ENCODE measurements around the gene MTMR12. TPM values are rescaled to one million over a fixed set of nuclear protein-coding genes. Genes with fewer than 3 reads are reported as not detected.
A peak's percentile ranks its signal among the peaks of the same experiment; 100 is the strongest.

MTMR12 gene
- total RNA-seq, 1 experiment from 2014 or later, result 42.7 TPM

GRCh38 chr5:32187675-32188074 is 125.1 kb downstream of the MTMR12 start:
- ChIA-PET POLR2A (no interaction called here), CTCF (no interaction called here)
- ATAC-seq, result no peak

GRCh38 chr5:32182463-32183063 is 130.2 kb downstream of the MTMR12 start:
- H3K27ac Mint-ChIP-seq, result no peak overlapping the region
- CTCF ChIA-PET, result no interaction called here
- H3K27me3 Mint-ChIP-seq (ENCODE audit: low read depth), result no peaks in the 10 kb centered on the region
- H3K9me3 Mint-ChIP-seq, result peaks cover 3% of the 10 kb centered on the region
- no peak for ATAC-seq
- H3K36me3 Mint-ChIP-seq, result no peaks in the 10 kb centered on the region
- TF ChIP-seq EMX1 (CRISPR knock-in tag; IDR thresholded peaks at IDR 0.05) (no peak), HMGA2 (CRISPR knock-in tag; IDR thresholded peaks at IDR 0.05) (no peak), CREM (CRISPR knock-in tag; IDR thresholded peaks at IDR 0.05) (no peak), RORB (CRISPR knock-in tag; IDR thresholded peaks at IDR 0.05) (no peak), ZNF512 (CRISPR knock-in tag; IDR thresholded peaks at IDR 0.05; ENCODE audit: borderline replicate concordance) (no peak), E2F4 (CRISPR knock-in tag; IDR thresholded peaks at IDR 0.05; ENCODE audit: borderline replicate concordance, low read depth) (no peak), ZSCAN18 (CRISPR knock-in tag; IDR thresholded peaks at IDR 0.05) (no peak), TEAD1 (CRISPR knock-in tag; IDR thresholded peaks at IDR 0.05) (no peak), STAT6 (CRISPR knock-in tag; conservative IDR thresholded peaks at IDR 0.05; ENCODE audit: low read depth) (no peak), KAT7 (CRISPR knock-in tag; IDR thresholded peaks at IDR 0.05; ENCODE audit: borderline replicate concordance) (no peak), IRF1 (CRISPR knock-in tag; IDR thresholded peaks at IDR 0.05) (no peak), ZNF263 (CRISPR knock-in tag; IDR thresholded peaks at IDR 0.05; ENCODE audit: low read depth) (no peak), CBFB (CRISPR knock-in tag; IDR thresholded peaks at IDR 0.05; ENCODE audit: low read depth) (no peak), ZNF416 (CRISPR knock-in tag; IDR thresholded peaks at IDR 0.05) (no peak), IRF2 (CRISPR knock-in tag; IDR thresholded peaks at IDR 0.05; ENCODE audit: borderline replicate concordance, low read depth) (no peak), SMAD3 (CRISPR knock-in tag; IDR thresholded peaks at IDR 0.05; ENCODE audit: borderline replicate concordance) (no peak), HMGXB4 (CRISPR knock-in tag; IDR thresholded peaks at IDR 0.05) (no peak)
- TF ChIP-seq, protein P1, sequence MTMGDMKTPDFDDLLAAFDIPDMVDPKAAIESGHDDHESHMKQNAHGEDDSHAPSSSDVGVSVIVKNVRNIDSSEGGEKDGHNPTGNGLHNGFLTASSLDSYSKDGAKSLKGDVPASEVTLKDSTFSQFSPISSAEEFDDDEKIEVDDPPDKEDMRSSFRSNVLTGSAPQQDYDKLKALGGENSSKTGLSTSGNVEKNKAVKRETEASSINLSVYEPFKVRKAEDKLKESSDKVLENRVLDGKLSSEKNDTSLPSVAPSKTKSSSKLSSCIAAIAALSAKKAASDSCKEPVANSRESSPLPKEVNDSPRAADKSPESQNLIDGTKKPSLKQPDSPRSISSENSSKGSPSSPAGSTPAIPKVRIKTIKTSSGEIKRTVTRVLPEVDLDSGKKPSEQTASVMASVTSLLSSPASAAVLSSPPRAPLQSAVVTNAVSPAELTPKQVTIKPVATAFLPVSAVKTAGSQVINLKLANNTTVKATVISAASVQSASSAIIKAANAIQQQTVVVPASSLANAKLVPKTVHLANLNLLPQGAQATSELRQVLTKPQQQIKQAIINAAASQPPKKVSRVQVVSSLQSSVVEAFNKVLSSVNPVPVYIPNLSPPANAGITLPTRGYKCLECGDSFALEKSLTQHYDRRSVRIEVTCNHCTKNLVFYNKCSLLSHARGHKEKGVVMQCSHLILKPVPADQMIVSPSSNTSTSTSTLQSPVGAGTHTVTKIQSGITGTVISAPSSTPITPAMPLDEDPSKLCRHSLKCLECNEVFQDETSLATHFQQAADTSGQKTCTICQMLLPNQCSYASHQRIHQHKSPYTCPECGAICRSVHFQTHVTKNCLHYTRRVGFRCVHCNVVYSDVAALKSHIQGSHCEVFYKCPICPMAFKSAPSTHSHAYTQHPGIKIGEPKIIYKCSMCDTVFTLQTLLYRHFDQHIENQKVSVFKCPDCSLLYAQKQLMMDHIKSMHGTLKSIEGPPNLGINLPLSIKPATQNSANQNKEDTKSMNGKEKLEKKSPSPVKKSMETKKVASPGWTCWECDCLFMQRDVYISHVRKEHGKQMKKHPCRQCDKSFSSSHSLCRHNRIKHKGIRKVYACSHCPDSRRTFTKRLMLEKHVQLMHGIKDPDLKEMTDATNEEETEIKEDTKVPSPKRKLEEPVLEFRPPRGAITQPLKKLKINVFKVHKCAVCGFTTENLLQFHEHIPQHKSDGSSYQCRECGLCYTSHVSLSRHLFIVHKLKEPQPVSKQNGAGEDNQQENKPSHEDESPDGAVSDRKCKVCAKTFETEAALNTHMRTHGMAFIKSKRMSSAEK (CRISPR knock-in tag; IDR thresholded peaks at IDR 0.05; ENCODE audit: borderline replicate concordance), result no peak
- H3K4me1 Mint-ChIP-seq, result peaks cover 2% of the 10 kb centered on the region; the same call in 1 of the 2 replicates
- POLR2A ChIA-PET, result interaction anchor here (0.7 to 1.3 kb wide), 2 partner anchors 8 to 148 kb away, joined by 3 to 6 read pairs; partner anchors contain the start of gene GOLPH3
- DNase-seq (ENCODE audit: low spot score), result no peak
- H3K4me3 Mint-ChIP-seq, result no peak overlapping the region

More at GRCh38 chr5:32187675-32188074, 125.1 kb downstream of the MTMR12 start:
- Mint-ChIP-seq H3K27ac (no peak overlapping the region), H3K27me3 (ENCODE audit: low read depth) (no peaks in the 10 kb centered on the region), H3K36me3 (0 out of 2 replicates have a peak, but pooled peaks cover 4% of the 10 kb centered on the region), H3K4me1 (no peaks in the 10 kb centered on the region; the same call in 1 of the 2 replicates), H3K9me3 (peaks cover 18% of the 10 kb centered on the region), H3K4me3 (no peak overlapping the region)
- no peak for TF ChIP-seq TCF7 (CRISPR knock-in tag; IDR thresholded peaks at IDR 0.05; ENCODE audit: low read depth)
- TF ChIP-seq GTF2I (CRISPR knock-in tag; conservative IDR thresholded peaks at IDR 0.05), result 0 out of 2 replicates have a peak, but pooled peaks have one; percentile 8
- DNase-seq (ENCODE audit: low spot score), result no peak

Measured in WTC11 (cell line).